ENCODE measurements around the gene AQP2. TPM values are rescaled to one million over a fixed set of nuclear protein-coding genes. Genes with fewer than 3 reads are reported as not detected.

The AQP2 gene
- total and polyA plus RNA-seq, 2 donors (not counting 1 experiment from before 2014, with no cell fraction given): not detected

GRCh38 chr12:49961111-49961922 is 10.8 kb downstream of the AQP2 start, which contains the start of gene AQP5:
Gene AQP5, plus strand, starts transcription at chr12:49961872. Its CDS starts 146 bp downstream, at chr12:49962018.
- peak within 1 kb of the TSS; percentile 68 for H3K4me2 ChIP-seq (replicated peaks; ENCODE audit: low read depth, low read length, poor library complexity, severe bottlenecking)
- H2AFZ ChIP-seq (ENCODE audit: insufficient read depth, low read depth, low read length, poor library complexity, severe bottlenecking): peak within 1 kb of the TSS; percentile 16
- peaks cover 7% of the 10 kb centered on the region for H3K4me1 Mint-ChIP-seq
- H3K27ac Mint-ChIP-seq: no peak within 1 kb of the TSS
- peak within 1 kb of the TSS; percentile 59 for H3K4me3 Mint-ChIP-seq
- ATAC-seq (ENCODE audit: low read depth) (no peak), DNase-seq (peak; percentile 29)
- no peak within 1 kb of the TSS for H3K4me3 ChIP-seq (ENCODE audit: control extremely low read depth in 1 of 5, extremely low read depth in 1 of 5, insufficient read depth in 1 of 5, low read depth in 2 of 5, low read length in 4 of 5)
- peaks cover 73% of the 10 kb centered on the region for H3K27me3 Mint-ChIP-seq
- H4K20me1 ChIP-seq (ENCODE audit: control insufficient read depth, insufficient read depth, low read length, poor library complexity, severe bottlenecking): no peaks in the 10 kb centered on the region
- ChIA-PET POLR2A (no interaction called here), CTCF (interaction anchor here (2.3 kb wide), 1 partner anchor 16 kb away, joined by 5 read pairs; no protein-coding TSS in a partner anchor)
- no peak within 1 kb of the TSS for H3K27ac ChIP-seq (ENCODE audit: low read length in 2 of 2)
- peaks cover 0 to 2% (median 0%) of the 10 kb centered on the region in 3 donors for H3K9me3 ChIP-seq (ENCODE audit: control extremely low read depth in 1 of 3, control insufficient read depth in 2 of 3, insufficient read depth in 1 of 3, low read length in 2 of 3)
- TF ChIP-seq CTCF (IDR thresholded peaks at IDR 0.05): no peak
- no peak for TF ChIP-seq EZH2 (IDR thresholded peaks at IDR 0.05; ENCODE audit: borderline replicate concordance, insufficient read depth, low read depth, low read length, poor library complexity, severe bottlenecking)
- no peaks in the 10 kb centered on the region for H3K9me3 Mint-ChIP-seq (ENCODE audit: insufficient read depth)
- H3K9ac ChIP-seq (ENCODE audit: low read length): no peak within 1 kb of the TSS
- 7% methylated on average over 110 of the region's 111 CpGs for WGBS (ENCODE audit: insufficient coverage)
- H3K27me3 ChIP-seq (replicated peaks in 1 of 4; ENCODE audit: control extremely low read depth in 1 of 4, control insufficient read depth in 3 of 4, insufficient read depth in 4 of 4, low read length in 3 of 4): peaks cover 0 to 64% (median 17%) of the 10 kb centered on the region in 4 experiments
- intact Hi-C loops (cut with micrococcal nuclease): no loop called here
- no peaks in the 10 kb centered on the region for H3K79me2 ChIP-seq (ENCODE audit: control insufficient read depth, insufficient read depth, low read length)
- H3K4me1 ChIP-seq (ENCODE audit: control insufficient read depth in 2 of 2, insufficient read depth in 2 of 2, low read length in 2 of 2): peaks cover 3 to 16% of the 10 kb centered on the region in 2 donors
- no peaks in the 10 kb centered on the region for H3K36me3 ChIP-seq (replicated peaks in 1 of 2; ENCODE audit: control extremely low read depth in 1 of 2, control insufficient read depth in 1 of 2, extremely low read depth in 1 of 2, insufficient read depth in 2 of 2, low read length in 1 of 2)
